HepG2 (cell line): ENCODE results near the gene PEAK3. TPM values are rescaled to one million over a fixed set of nuclear protein-coding genes. Genes with fewer than 3 reads are reported as not detected.

Source experiments
- ASH2L ChIP-seq: fragments of 300-600, 200-600 bp; sonication (generic); IDR thresholded peaks from 2 replicates; pipeline ENCODE4 v1.7.0; 2017; ENCODE audit warnings: low read depth, mild to moderate bottlenecking, moderate library complexity, mixed read lengths, low read length; ENCODE audit not compliant: insufficient read length
- ATAD3A ChIP-seq: sonication (generic); formaldehyde crosslinking; IDR thresholded peaks from 2 replicates; pipeline ENCODE4 v1.4.0; 2020; ENCODE audit warnings: missing genetic modification reagents
- CBFB ChIP-seq: sonication (generic); formaldehyde crosslinking; IDR thresholded peaks from 2 replicates; pipeline ENCODE4 v1.4.0; 2020; ENCODE audit warnings: missing genetic modification reagents
- CBX5 ChIP-seq: sonication (generic); formaldehyde crosslinking; IDR thresholded peaks from 2 replicates; pipeline ENCODE4 v1.4.0; 2020; ENCODE audit warnings: missing genetic modification reagents, borderline replicate concordance
- CHCHD3 ChIP-seq: sonication (generic); formaldehyde crosslinking; IDR thresholded peaks from 2 replicates; pipeline ENCODE4 v1.8.0; 2022; ENCODE audit warnings: mild to moderate bottlenecking, missing genetic modification reagents, moderate library complexity
- FOXK1 ChIP-seq: sonication (generic); formaldehyde crosslinking; IDR thresholded peaks from 2 replicates; pipeline ENCODE4 v1.4.0; 2020; ENCODE audit warnings: low read depth, missing genetic modification reagents, borderline replicate concordance
- GRHL1 ChIP-seq: sonication (generic); formaldehyde crosslinking; conservative IDR thresholded peaks from 2 replicates; pipeline ENCODE4 v1.8.0; 2022; ENCODE audit warnings: missing genetic modification reagents
- HOXA5 ChIP-seq: sonication (generic); formaldehyde crosslinking; IDR thresholded peaks from 2 replicates; pipeline ENCODE4 v1.4.0; 2020; ENCODE audit warnings: missing genetic modification reagents
- KLF6 ChIP-seq: IDR thresholded peaks from 2 replicates; pipeline ENCODE4 v1.8.0; 2016; ENCODE audit warnings: missing biosample characterization, missing genetic modification reagents
- KLF9 ChIP-seq: IDR thresholded peaks from 2 replicates; pipeline ENCODE4 v1.6.1; 2016; ENCODE audit warnings: low read depth
- MAFK ChIP-seq, 2 experiments: IDR thresholded peaks in 1 of 2; conservative IDR thresholded peaks in 1 of 2; 2 replicates each; pipeline ENCODE4 v1.6.1; 2011; ENCODE audit warnings: improper control_type of control experiment in 2 of 2, low read length in 2 of 2
- MIXL1 ChIP-seq: IDR thresholded peaks from 2 replicates; pipeline ENCODE4 v1.6.1; 2016
- MLLT10 ChIP-seq: sonication (generic); formaldehyde crosslinking; IDR thresholded peaks from 2 replicates; pipeline ENCODE4 v1.4.0; 2020; ENCODE audit warnings: missing genetic modification reagents
- PAX8 ChIP-seq: sonication (generic); formaldehyde crosslinking; IDR thresholded peaks from 2 replicates; pipeline ENCODE4 v1.8.0; 2022; ENCODE audit warnings: mild to moderate bottlenecking, missing genetic modification reagents, borderline replicate concordance
- PCBP2 ChIP-seq: fragments of 200-400 bp; formaldehyde crosslinking; optimal IDR thresholded peaks from 2 replicates; pipeline ENCODE3; 2018; ENCODE audit warnings: low read length, low read depth; ENCODE audit not compliant: poor library complexity, severe bottlenecking
- PRPF4 ChIP-seq: fragments of 200-400 bp; formaldehyde crosslinking; IDR thresholded peaks from 2 replicates; pipeline ENCODE4 v1.6.1; 2016; ENCODE audit warnings: low read length, low read depth; ENCODE audit not compliant: poor library complexity, severe bottlenecking
- SAP130 ChIP-seq: IDR thresholded peaks from 2 replicates; pipeline ENCODE4 v1.6.1; 2016; ENCODE audit warnings: low read depth
- SMARCE1 ChIP-seq: fragments of 450-650 bp; IDR thresholded peaks from 2 replicates; pipeline ENCODE4 v1.6.1; 2017; ENCODE audit warnings: borderline replicate concordance
- SSRP1 ChIP-seq: IDR thresholded peaks from 2 replicates; pipeline ENCODE4 v1.6.1; 2016; ENCODE audit warnings: control low read depth
- WIZ ChIP-seq: sonication (generic); formaldehyde crosslinking; IDR thresholded peaks from 2 replicates; pipeline ENCODE4 v1.5.1; 2020; ENCODE audit warnings: mild to moderate bottlenecking, missing genetic modification reagents
- ZFP36L2 ChIP-seq: sonication (generic); formaldehyde crosslinking; IDR thresholded peaks from 2 replicates; pipeline ENCODE4 v1.4.0; 2020; ENCODE audit warnings: missing genetic modification reagents
- ZMAT3 ChIP-seq: sonication (generic); formaldehyde crosslinking; conservative IDR thresholded peaks from 2 replicates; pipeline ENCODE4 v1.7.0; 2021; ENCODE audit warnings: missing genetic modification reagents
- ZNF430 ChIP-seq: sonication (generic); formaldehyde crosslinking; IDR thresholded peaks from 2 replicates; pipeline ENCODE4 v1.9.0; 2021; ENCODE audit warnings: mild to moderate bottlenecking, missing genetic modification reagents
- ZNF567 ChIP-seq: sonication (generic); formaldehyde crosslinking; IDR thresholded peaks from 2 replicates; pipeline ENCODE4 v1.8.1; 2023; ENCODE audit warnings: mild to moderate bottlenecking, missing genetic modification reagents, borderline replicate concordance
- ZNF891 ChIP-seq: sonication (generic); formaldehyde crosslinking; IDR thresholded peaks from 2 replicates; pipeline ENCODE4 v1.5.0; 2020; ENCODE audit warnings: mild to moderate bottlenecking, missing genetic modification reagents
- polyA plus RNA-seq, 8 experiments: library from polyadenylated mRNA; depleted of rRNA in 3 of 8; stranded (reverse) in 7 of 8; unstranded in 1 of 8; fragments of >200 nt; fragmentation: Illumina TruSeq in 4 of 8; extraction: Trizol in 4 of 8; gene quantifications; 2 replicates each; pipeline versions ENCODE4 v1.2.1 to v1.2.3, GENCODE V29; 2011 to 2016; ENCODE audit warnings: low read depth in 4 of 8, missing spikeins in 1 of 8, mixed read lengths in 1 of 8; ENCODE audit not compliant: insufficient read depth in 1 of 8
- total RNA-seq, 5 experiments: library from RNA; depleted of rRNA; stranded (reverse); fragments of >200 nt; fragmentation: Illumina TruSeq; extraction: Trizol; gene quantifications; 2 replicates each; pipeline ENCODE4 v1.2.3, GENCODE V29; 2016; ENCODE audit warnings: low read depth in 1 of 5
- TF ChIP-seq, protein P1 (sequence below): sonication (generic); formaldehyde crosslinking; conservative IDR thresholded peaks from 2 replicates; pipeline ENCODE4 v1.4.0; 2020; ENCODE audit warnings: missing genetic modification reagents
- TF ChIP-seq, protein P2 (sequence below): sonication (generic); formaldehyde crosslinking; IDR thresholded peaks from 2 replicates; pipeline ENCODE4 v1.4.0; 2020; ENCODE audit warnings: missing genetic modification reagents, borderline replicate concordance

Gene PEAK3
- total and polyA plus RNA-seq, 2 of the 13 experiments (the other 11 are each of a cell fraction or from before 2014, with no cell fraction given): not detected

- TF ChIP-seq, protein P1, sequence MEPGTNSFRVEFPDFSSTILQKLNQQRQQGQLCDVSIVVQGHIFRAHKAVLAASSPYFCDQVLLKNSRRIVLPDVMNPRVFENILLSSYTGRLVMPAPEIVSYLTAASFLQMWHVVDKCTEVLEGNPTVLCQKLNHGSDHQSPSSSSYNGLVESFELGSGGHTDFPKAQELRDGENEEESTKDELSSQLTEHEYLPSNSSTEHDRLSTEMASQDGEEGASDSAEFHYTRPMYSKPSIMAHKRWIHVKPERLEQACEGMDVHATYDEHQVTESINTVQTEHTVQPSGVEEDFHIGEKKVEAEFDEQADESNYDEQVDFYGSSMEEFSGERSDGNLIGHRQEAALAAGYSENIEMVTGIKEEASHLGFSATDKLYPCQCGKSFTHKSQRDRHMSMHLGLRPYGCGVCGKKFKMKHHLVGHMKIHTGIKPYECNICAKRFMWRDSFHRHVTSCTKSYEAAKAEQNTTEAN (CRISPR knock-in tag): peak; percentile 92
- TF ChIP-seq KLF6 (CRISPR knock-in tag) (peak; percentile 95), HOXA5 (CRISPR knock-in tag) (peak; percentile 61), MIXL1 (CRISPR knock-in tag) (peak; percentile 81), MLLT10 (CRISPR knock-in tag) (no peak), PCBP2 (no peak), MAFK (conservative IDR thresholded peaks at IDR 0.05 in 1 of 2, IDR thresholded peaks at IDR 0.05 in 1 of 2; ENCODE audit: low read length in 2 of 2) (0 out of 4 replicates have a peak, but pooled peaks of 1 of the 2 experiments have one; percentile 0), ZNF891 (CRISPR knock-in tag) (peak; percentile 90), CBX5 (CRISPR knock-in tag) (peak; percentile 85; the same call in 1 of the 2 replicates), ZMAT3 (CRISPR knock-in tag) (peak; percentile 100), CHCHD3 (CRISPR knock-in tag) (no peak; the same call in 1 of the 2 replicates), PAX8 (CRISPR knock-in tag) (peak; percentile 91; the same call in 1 of the 2 replicates), ZNF430 (CRISPR knock-in tag) (peak; percentile 98), FOXK1 (no peak; the same call in none of the 2 replicates), CBFB (peak; percentile 62), SAP130 (CRISPR knock-in tag) (peak; percentile 76), ASH2L (peak; percentile 64), SSRP1 (CRISPR knock-in tag) (peak; percentile 71; the same call in 1 of the 2 replicates), GRHL1 (CRISPR knock-in tag) (no peak), ZFP36L2 (CRISPR knock-in tag) (peak; percentile 81), ZNF567 (CRISPR knock-in tag) (peak; percentile 75; the same call in 1 of the 2 replicates), PRPF4 (no peak), SMARCE1 (no peak), KLF9 (CRISPR knock-in tag) (peak; percentile 97), ATAD3A (CRISPR knock-in tag) (0 out of 2 replicates have a peak, but pooled peaks have one; percentile 29), WIZ (CRISPR knock-in tag) (peak; percentile 67; the same call in 1 of the 2 replicates)
- TF ChIP-seq, protein P2, sequence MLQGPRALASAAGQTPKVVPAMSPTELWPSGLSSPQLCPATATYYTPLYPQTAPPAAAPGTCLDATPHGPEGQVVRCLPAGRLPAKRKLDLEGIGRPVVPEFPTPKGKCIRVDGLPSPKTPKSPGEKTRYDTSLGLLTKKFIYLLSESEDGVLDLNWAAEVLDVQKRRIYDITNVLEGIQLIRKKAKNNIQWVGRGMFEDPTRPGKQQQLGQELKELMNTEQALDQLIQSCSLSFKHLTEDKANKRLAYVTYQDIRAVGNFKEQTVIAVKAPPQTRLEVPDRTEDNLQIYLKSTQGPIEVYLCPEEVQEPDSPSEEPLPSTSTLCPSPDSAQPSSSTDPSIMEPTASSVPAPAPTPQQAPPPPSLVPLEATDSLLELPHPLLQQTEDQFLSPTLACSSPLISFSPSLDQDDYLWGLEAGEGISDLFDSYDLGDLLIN (CRISPR knock-in tag): peak; percentile 89; the same call in 1 of the 2 replicates
Observed at GRCh38 chr19:2236314-2237050, 45.5 kb downstream of the PEAK3 start, which contains the start of the genes PLEKHJ1 and SF3A2 (continued).
